GM19043 (cell line): ENCODE measurements around the gene CSNK1G2.
A peak's percentile ranks its signal among the peaks of the same experiment; 100 is the strongest.

Source experiments
- ATAC-seq: cut with Tn5 transposase; IDR thresholded peaks from one replicate; pipeline ENCODE4 v1.9.1; 2021; ENCODE audit warnings: low read depth; ENCODE audit not compliant: unreplicated experiment

The CSNK1G2 gene

GRCh38 chr19:1941146-1942077 is at the start of gene CSNK1G2:
CSNK1G2 (plus strand) TSS chr19:1941172; CDS start chr19:1969773, 28,601 bp downstream.
- no peak for ATAC-seq

- no peak for ATAC-seq
Observed at GRCh38 chr19:1893791-1894190, 47.2 kb upstream of the CSNK1G2 start.

GRCh38 chr19:1896508-1896907 is 44.5 kb upstream of the CSNK1G2 start:
- ATAC-seq: no peak

GRCh38 chr19:1901940-1902404 is 39.0 kb upstream of the CSNK1G2 start:
- ATAC-seq: no peak

GRCh38 chr19:1902923-1903322 is 38.0 kb upstream of the CSNK1G2 start:
- ATAC-seq: no peak

GRCh38 chr19:1904860-1905109 is 36.2 kb upstream of the CSNK1G2 start:
- no peak for ATAC-seq

- ATAC-seq: peak; percentile 73
Observed at GRCh38 chr19:1905110-1905862, 35.7 kb upstream of the CSNK1G2 start, which contains the start of the genes ADAT3 and SCAMP4. ADAT3 (plus strand) TSS chr19:1905399; CDS start chr19:1912048, 6,649 bp downstream. SCAMP4 (plus strand) TSS chr19:1905399; CDS start chr19:1915020, 9,621 bp downstream.

- ATAC-seq: no peak
Observed at GRCh38 chr19:1905863-1906375, 35.1 kb upstream of the CSNK1G2 start.

- ATAC-seq: no peak
Observed at GRCh38 chr19:1906985-1907562, 33.9 kb upstream of the CSNK1G2 start.

- ATAC-seq: no peak
Observed at GRCh38 chr19:1907563-1908363, 33.2 kb upstream of the CSNK1G2 start.

- ATAC-seq: no peak
Observed at GRCh38 chr19:1908364-1908678, 32.7 kb upstream of the CSNK1G2 start.

- ATAC-seq: no peak
Observed at GRCh38 chr19:1909761-1910080, 31.3 kb upstream of the CSNK1G2 start.

- no peak for ATAC-seq
Observed at GRCh38 chr19:1910177-1910576, 30.8 kb upstream of the CSNK1G2 start.

GRCh38 chr19:1911098-1911497 is 29.9 kb upstream of the CSNK1G2 start:
- no peak for ATAC-seq

GRCh38 chr19:1911995-1912394 is 29.0 kb upstream of the CSNK1G2 start:
- ATAC-seq: no peak

GRCh38 chr19:1912760-1913505 is 28.0 kb upstream of the CSNK1G2 start:
- no peak for ATAC-seq

- no peak for ATAC-seq
Observed at GRCh38 chr19:1913781-1914577, 27.0 kb upstream of the CSNK1G2 start.

GRCh38 chr19:1914826-1915341 is 26.1 kb upstream of the CSNK1G2 start:
- no peak for ATAC-seq

GRCh38 chr19:1917146-1917545 is 23.8 kb upstream of the CSNK1G2 start:
- ATAC-seq: no peak
